SK-N-SH treated with all-trans-retinoic acid at 6 μM for 48 hours (cell line): ENCODE data around the gene PLEKHO1.

Source experiments
- ATAC-seq: fragments of 200-7000 bp; cut with Tn5 transposase; 3 replicates; pipeline ENCODE4 v1.9.1; 2020; ENCODE audit warnings: mild to moderate bottlenecking, moderate library complexity
- ARNTL ChIP-seq: fragments of 450-650 bp; formaldehyde crosslinking; IDR thresholded peaks from 2 replicates; pipeline ENCODE4 v1.5.0; 2020; ENCODE audit warnings: low read depth, mild to moderate bottlenecking, moderate library complexity, borderline replicate concordance
- CSDC2 ChIP-seq: fragments of 250-450 bp; sonication (Bioruptor Pico); IDR thresholded peaks from 2 replicates; pipeline ENCODE4 v1.5.0; 2020; ENCODE audit warnings: mild to moderate bottlenecking, moderate library complexity
- ESRRG ChIP-seq: fragments of 250-450 bp; sonication (Bioruptor Pico); IDR thresholded peaks from 2 replicates; pipeline ENCODE4 v1.6.1; 2021; ENCODE audit warnings: mild to moderate bottlenecking
- GLIS3 ChIP-seq: fragments of 250-450 bp; sonication (Bioruptor Pico); IDR thresholded peaks from 2 replicates; pipeline ENCODE4 v1.5.0; 2020; ENCODE audit warnings: mild to moderate bottlenecking, moderate library complexity
- ISL1 ChIP-seq: fragments of 250-450 bp; sonication (Bioruptor Pico); IDR thresholded peaks from 2 replicates; pipeline ENCODE4 v2.1.2; 2022; ENCODE audit warnings: mild to moderate bottlenecking, moderate library complexity
- OSR1 ChIP-seq: fragments of 250-450 bp; sonication (Bioruptor Pico); IDR thresholded peaks from 2 replicates; pipeline ENCODE4 v1.8.0; 2022; ENCODE audit warnings: moderate library complexity, mild to moderate bottlenecking, inconsistent platforms
- PPARA ChIP-seq: fragments of 250-450 bp; sonication (Bioruptor Pico); IDR thresholded peaks from 2 replicates; pipeline ENCODE4 v1.5.0; 2020; ENCODE audit warnings: mild to moderate bottlenecking, borderline replicate concordance
- RARB ChIP-seq: fragments of 250-450 bp; sonication (Bioruptor Pico); IDR thresholded peaks from 2 replicates; pipeline ENCODE4 v1.8.0; 2021; ENCODE audit warnings: mild to moderate bottlenecking, moderate library complexity
- SNAI2 ChIP-seq: fragments of 250-450 bp; sonication (Bioruptor Pico); IDR thresholded peaks from 2 replicates; pipeline ENCODE4 v1.5.0; 2020; ENCODE audit warnings: mild to moderate bottlenecking, moderate library complexity
- TCF4 ChIP-seq: fragments of 250-450 bp; sonication (Bioruptor Pico); IDR thresholded peaks from 2 replicates; pipeline ENCODE4 v1.8.0; 2021; ENCODE audit warnings: mild to moderate bottlenecking, moderate library complexity, borderline replicate concordance
- TOX ChIP-seq: fragments of 250-450 bp; sonication (Bioruptor Pico); IDR thresholded peaks from 2 replicates; pipeline ENCODE4 v1.8.0; 2021; ENCODE audit warnings: mild to moderate bottlenecking, moderate library complexity, borderline replicate concordance
- ZC3H10 ChIP-seq: fragments of 250-450 bp; sonication (Bioruptor Pico); IDR thresholded peaks from 2 replicates; pipeline ENCODE4 v1.5.1; 2021; ENCODE audit warnings: mild to moderate bottlenecking, moderate library complexity
- ZFP3 ChIP-seq: fragments of 250-450 bp; sonication (Bioruptor Pico); IDR thresholded peaks from 2 replicates; pipeline ENCODE4 v1.5.0; 2020; ENCODE audit warnings: mild to moderate bottlenecking, moderate library complexity
- ZFP30 ChIP-seq: fragments of 450-650 bp; formaldehyde crosslinking; IDR thresholded peaks from 2 replicates; pipeline ENCODE4 v1.5.0; 2022; ENCODE audit warnings: mild to moderate bottlenecking, moderate library complexity
- ZNF565 ChIP-seq: fragments of 450-650 bp; formaldehyde crosslinking; conservative IDR thresholded peaks from 2 replicates; pipeline ENCODE4 v1.5.0; 2020; ENCODE audit warnings: low read depth, mild to moderate bottlenecking, moderate library complexity
- ZNF70 ChIP-seq: fragments of 450-650 bp; formaldehyde crosslinking; IDR thresholded peaks from 2 replicates; pipeline ENCODE4 v1.5.0; 2020; ENCODE audit warnings: mild to moderate bottlenecking, moderate library complexity
- TF ChIP-seq, protein P1 (sequence below): fragments of 250-450 bp; sonication (Bioruptor Pico); IDR thresholded peaks from 2 replicates; pipeline ENCODE4 v1.5.1; 2021; ENCODE audit warnings: mild to moderate bottlenecking, moderate library complexity
- TF ChIP-seq, protein P2 (sequence below): fragments of 250-450 bp; sonication (Bioruptor Pico); IDR thresholded peaks from 2 replicates; pipeline ENCODE4 v1.5.1; 2020; ENCODE audit warnings: low read depth, mild to moderate bottlenecking, moderate library complexity
- TF ChIP-seq, protein P3 (sequence below): fragments of 250-450 bp; sonication (Bioruptor Pico); IDR thresholded peaks from 2 replicates; pipeline ENCODE4 v1.5.0; 2020; ENCODE audit warnings: mild to moderate bottlenecking, moderate library complexity
- TF ChIP-seq, protein P4 (sequence below): fragments of 250-450 bp; sonication (Bioruptor Pico); IDR thresholded peaks from 2 replicates; pipeline ENCODE4 v1.8.0; 2021; ENCODE audit warnings: low read depth, mild to moderate bottlenecking, moderate library complexity, borderline replicate concordance

Gene PLEKHO1

DNA sequence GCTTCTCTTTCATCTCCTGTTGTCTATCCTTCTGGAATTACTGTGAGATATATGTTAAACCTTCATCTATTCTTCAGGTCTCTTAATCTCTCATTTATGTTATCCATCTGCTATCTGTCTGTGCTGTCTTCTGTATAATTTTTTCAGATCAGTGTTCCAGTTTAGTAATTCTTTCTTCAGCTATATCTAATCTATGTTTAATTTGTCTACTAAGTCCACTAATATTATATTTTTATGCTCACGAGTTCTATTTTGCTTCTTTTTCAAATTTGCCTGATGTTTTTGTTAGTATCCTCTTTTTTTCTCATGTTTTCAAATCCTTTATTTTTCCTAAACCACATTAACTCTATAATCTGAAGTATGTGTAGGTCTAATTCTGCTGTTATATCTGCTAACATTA is 34.6 kb upstream of the PLEKHO1 start:
- ATAC-seq = no peak
- TF ChIP-seq ARNTL = no peak
- no peak for TF ChIP-seq ZFP3 (CRISPR knock-in tag)
- no peak for TF ChIP-seq ISL1 (CRISPR knock-in tag)
- TF ChIP-seq GLIS3 = no peak
- TF ChIP-seq PPARA (CRISPR knock-in tag) = no peak
- peak; percentile 92 for TF ChIP-seq ZFP30 (CRISPR knock-in tag)
- TF ChIP-seq ESRRG = no peak
- no peak for TF ChIP-seq TOX (CRISPR knock-in tag)

DNA sequence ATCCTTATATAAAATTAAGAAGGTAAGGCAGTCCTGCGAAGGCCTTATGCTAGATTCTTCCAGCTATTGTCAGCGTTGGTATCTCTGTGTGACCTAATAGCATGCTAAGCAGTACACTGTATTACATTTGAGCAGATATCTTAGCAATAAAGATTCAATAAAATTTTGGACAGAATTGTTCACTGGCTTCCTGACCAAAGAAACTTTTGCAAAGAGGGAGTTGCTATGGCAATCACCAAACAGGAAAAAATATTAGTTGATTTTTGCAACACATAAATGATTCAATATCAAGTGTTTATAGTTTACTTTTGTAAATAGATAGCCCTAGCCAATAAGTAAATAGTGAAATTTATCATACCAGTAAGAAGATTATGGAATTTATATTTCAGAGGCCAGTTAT is 31.0 kb upstream of the PLEKHO1 start:
- TF ChIP-seq, protein P1, sequence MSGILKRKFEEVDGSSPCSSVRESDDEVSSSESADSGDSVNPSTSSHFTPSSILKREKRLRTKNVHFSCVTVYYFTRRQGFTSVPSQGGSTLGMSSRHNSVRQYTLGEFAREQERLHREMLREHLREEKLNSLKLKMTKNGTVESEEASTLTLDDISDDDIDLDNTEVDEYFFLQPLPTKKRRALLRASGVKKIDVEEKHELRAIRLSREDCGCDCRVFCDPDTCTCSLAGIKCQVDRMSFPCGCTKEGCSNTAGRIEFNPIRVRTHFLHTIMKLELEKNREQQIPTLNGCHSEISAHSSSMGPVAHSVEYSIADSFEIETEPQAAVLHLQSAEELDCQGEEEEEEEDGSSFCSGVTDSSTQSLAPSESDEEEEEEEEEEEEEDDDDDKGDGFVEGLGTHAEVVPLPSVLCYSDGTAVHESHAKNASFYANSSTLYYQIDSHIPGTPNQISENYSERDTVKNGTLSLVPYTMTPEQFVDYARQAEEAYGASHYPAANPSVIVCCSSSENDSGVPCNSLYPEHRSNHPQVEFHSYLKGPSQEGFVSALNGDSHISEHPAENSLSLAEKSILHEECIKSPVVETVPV = no peak
- TF ChIP-seq TCF4 (CRISPR knock-in tag) (no peak), SNAI2 (no peak), ZNF565 (no peak), ZC3H10 (CRISPR knock-in tag) (no peak), OSR1 (no peak), GLIS3 (no peak), ISL1 (CRISPR knock-in tag) (no peak)
- TF ChIP-seq, protein P2, sequence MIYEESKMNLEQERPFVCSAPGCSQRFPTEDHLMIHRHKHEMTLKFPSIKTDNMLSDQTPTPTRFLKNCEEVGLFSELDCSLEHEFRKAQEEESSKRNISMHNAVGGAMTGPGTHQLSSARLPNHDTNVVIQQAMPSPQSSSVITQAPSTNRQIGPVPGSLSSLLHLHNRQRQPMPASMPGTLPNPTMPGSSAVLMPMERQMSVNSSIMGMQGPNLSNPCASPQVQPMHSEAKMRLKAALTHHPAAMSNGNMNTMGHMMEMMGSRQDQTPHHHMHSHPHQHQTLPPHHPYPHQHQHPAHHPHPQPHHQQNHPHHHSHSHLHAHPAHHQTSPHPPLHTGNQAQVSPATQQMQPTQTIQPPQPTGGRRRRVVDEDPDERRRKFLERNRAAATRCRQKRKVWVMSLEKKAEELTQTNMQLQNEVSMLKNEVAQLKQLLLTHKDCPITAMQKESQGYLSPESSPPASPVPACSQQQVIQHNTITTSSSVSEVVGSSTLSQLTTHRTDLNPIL = no peak
- TF ChIP-seq, protein P3, sequence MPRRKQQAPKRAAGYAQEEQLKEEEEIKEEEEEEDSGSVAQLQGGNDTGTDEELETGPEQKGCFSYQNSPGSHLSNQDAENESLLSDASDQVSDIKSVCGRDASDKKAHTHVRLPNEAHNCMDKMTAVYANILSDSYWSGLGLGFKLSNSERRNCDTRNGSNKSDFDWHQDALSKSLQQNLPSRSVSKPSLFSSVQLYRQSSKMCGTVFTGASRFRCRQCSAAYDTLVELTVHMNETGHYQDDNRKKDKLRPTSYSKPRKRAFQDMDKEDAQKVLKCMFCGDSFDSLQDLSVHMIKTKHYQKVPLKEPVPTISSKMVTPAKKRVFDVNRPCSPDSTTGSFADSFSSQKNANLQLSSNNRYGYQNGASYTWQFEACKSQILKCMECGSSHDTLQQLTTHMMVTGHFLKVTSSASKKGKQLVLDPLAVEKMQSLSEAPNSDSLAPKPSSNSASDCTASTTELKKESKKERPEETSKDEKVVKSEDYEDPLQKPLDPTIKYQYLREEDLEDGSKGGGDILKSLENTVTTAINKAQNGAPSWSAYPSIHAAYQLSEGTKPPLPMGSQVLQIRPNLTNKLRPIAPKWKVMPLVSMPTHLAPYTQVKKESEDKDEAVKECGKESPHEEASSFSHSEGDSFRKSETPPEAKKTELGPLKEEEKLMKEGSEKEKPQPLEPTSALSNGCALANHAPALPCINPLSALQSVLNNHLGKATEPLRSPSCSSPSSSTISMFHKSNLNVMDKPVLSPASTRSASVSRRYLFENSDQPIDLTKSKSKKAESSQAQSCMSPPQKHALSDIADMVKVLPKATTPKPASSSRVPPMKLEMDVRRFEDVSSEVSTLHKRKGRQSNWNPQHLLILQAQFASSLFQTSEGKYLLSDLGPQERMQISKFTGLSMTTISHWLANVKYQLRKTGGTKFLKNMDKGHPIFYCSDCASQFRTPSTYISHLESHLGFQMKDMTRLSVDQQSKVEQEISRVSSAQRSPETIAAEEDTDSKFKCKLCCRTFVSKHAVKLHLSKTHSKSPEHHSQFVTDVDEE (CRISPR knock-in tag) = no peak
- no peak for ATAC-seq

DNA sequence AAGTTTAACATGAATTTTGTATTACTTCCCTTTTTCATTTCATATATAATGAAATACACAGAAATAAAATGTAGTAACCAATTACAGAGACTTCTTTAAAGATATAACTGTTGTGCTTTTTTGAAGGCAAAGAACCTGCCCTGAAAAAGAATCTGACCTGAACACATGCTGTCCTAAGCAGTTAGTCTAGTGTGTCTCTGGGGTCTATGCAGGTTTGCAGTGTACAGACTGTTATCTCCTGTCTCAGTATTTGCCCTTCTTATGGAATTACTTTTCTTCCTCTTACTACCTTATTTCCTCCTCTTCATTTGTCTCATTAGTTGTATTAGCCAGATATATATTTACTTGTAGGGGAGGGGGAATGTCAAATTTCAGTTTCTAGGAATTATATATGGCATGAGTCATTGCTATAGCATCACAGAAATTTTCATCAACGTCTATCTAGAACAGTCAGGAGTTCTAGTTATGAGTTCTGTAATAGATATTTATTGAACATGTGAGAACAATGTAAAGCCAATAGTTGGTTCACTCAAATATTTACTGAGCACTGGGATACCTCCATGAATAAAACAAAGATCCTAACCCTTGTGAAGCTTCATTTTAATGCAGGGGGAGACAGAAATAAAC is 28.4 kb upstream of the PLEKHO1 start:
- peak; percentile 78 for ATAC-seq
- TF ChIP-seq ZFP3 (CRISPR knock-in tag) = no peak
- TF ChIP-seq ISL1 (CRISPR knock-in tag) = no peak
- TF ChIP-seq, protein P1 = no peak
- no peak for TF ChIP-seq ZNF70 (CRISPR knock-in tag)
- TF ChIP-seq RARB = no peak

DNA sequence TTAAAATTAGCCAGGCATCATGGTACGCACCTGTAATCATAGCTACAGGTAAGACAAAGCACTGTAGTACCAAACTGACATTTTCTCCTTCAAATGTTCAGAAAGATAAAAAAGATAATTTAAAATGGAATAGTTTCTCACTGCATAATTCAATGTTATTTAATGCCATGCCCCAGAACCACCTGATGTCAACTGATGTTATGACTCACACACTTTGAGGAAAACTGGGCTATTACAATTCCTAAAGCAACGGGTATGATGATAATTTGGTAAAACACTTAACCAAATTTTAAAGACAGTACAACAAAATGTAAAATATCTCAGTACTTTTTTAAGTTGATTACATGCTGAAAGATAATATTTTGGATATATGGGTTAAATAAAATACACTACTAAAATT is 22.9 kb upstream of the PLEKHO1 start:
- peak; percentile 28; the same call in 1 of the 3 replicates for ATAC-seq
- TF ChIP-seq, protein P4, sequence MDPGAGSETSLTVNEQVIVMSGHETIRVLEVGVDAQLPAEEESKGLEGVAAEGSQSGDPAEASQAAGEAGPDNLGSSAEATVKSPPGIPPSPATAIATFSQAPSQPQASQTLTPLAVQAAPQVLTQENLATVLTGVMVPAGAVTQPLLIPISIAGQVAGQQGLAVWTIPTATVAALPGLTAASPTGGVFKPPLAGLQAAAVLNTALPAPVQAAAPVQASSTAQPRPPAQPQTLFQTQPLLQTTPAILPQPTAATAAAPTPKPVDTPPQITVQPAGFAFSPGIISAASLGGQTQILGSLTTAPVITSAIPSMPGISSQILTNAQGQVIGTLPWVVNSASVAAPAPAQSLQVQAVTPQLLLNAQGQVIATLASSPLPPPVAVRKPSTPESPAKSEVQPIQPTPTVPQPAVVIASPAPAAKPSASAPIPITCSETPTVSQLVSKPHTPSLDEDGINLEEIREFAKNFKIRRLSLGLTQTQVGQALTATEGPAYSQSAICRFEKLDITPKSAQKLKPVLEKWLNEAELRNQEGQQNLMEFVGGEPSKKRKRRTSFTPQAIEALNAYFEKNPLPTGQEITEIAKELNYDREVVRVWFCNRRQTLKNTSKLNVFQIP (CRISPR knock-in tag) = no peak
- TF ChIP-seq CSDC2 (CRISPR knock-in tag) (no peak), TOX (CRISPR knock-in tag) (no peak), ZC3H10 (CRISPR knock-in tag) (no peak), GLIS3 (no peak), SNAI2 (no peak), ZFP3 (CRISPR knock-in tag) (no peak), TCF4 (CRISPR knock-in tag) (no peak), OSR1 (no peak), RARB (no peak)
